ENCODE results near the gene MYO6. TPM values are rescaled to one million over a fixed set of nuclear protein-coding genes. Genes with fewer than 3 reads are reported as not detected.

The MYO6 gene
- total RNA-seq, 4 donors from 2014 or later, result 36.1 to 45.3 (median 39.1) TPM

DNA sequence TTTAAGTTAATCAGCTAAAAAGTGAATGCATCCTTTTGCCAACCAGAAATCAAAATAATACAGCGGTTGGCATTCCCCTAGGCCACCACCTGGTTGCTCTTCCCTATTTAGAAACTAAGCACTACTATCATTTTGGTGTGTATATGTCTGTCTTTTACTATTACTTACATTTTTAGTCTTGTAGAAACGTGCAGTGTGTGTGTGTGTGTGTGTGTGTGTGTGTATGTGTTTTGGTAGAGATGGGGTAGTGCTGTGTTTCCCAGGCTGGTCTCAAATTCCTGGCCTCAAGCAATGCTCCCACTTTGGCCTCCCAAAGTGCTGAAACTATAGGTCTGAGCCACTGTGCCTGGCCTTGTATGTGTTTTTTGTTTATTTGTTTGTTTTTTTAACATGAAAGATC, 27.4 kb downstream of the MYO6 start:
- no peak overlapping the region for H3K4me3 ChIP-seq (replicated peaks in 1 of 3)
- no peak for DNase-seq
- no peaks in the 10 kb centered on the region for H3K36me3 ChIP-seq
- H3K9me3 ChIP-seq, result no peaks in the 10 kb centered on the region
- no peaks in the 10 kb centered on the region for H3K27me3 ChIP-seq
- no peak overlapping the region for H3K27ac ChIP-seq
- H3K4me1 ChIP-seq, result peaks cover 0 to 4% of the 10 kb centered on the region in 2 donors
- 74 to 85% methylated on average over 2 of the region's 2 CpGs for WGBS, 2 donors
- intact Hi-C loops (cut with DNase I), result no loop called here
- no peak for TF ChIP-seq POLR2A (IDR thresholded peaks at IDR 0.05)

DNA sequence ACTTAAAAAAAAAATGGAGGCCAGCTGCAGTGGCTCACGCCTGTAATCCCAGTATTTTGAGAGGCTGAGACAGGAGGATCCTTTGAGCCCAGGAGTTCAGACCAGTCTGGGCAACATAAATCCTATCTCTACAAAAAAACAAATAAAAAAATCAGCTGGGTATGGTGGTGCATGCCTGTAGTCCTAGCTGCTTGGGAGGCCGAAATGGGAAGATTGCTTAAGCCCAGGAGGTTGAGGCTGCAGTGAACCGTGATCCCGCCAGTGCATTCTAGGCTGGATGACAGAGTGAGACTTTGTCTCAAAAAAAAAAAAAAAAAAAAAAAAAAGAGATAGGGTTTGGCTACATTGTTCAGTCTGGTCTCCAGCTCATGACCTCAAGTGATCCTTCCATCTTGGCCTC, 29.7 kb downstream of the MYO6 start:
- 98 to 99% methylated on average over 4 of the region's 4 CpGs for WGBS, 2 donors
- intact Hi-C loops (cut with DNase I), result no loop called here

DNA sequence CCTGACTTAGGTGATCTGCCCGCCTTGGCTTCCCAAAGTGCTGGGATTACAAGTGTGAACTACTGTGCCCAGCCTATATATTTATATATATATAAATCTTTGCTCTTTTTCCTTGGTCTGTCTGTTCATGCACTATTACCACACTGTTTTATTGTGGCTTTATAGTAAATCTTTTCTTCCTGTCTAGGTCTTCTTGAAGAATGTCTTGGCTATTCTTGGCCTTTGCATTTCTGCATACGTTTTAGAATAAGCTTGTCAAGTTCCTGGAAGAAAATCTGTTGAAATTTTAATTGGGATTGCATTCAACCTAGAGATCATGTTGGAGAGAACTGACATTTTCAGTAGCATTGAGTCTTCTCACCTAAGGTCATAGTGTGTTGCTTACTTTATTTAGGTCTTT, 37.1 kb downstream of the MYO6 start:
- H3K4me3 ChIP-seq (replicated peaks in 1 of 3), result no peak overlapping the region
- no peak overlapping the region for H3K27ac ChIP-seq
- no peak for DNase-seq
- WGBS, 2 donors, result 88 to 93% methylated on average over 2 of the region's 2 CpGs
- no peaks in the 10 kb centered on the region for H3K36me3 ChIP-seq
- H3K9me3 ChIP-seq, result no peaks in the 10 kb centered on the region
- intact Hi-C loops (cut with DNase I), result no loop called here
- H3K27me3 ChIP-seq, result no peaks in the 10 kb centered on the region
- peaks cover 0 to 5% of the 10 kb centered on the region in 2 donors for H3K4me1 ChIP-seq
- no peak for TF ChIP-seq POLR2A (IDR thresholded peaks at IDR 0.05)
- TF ChIP-seq, protein P1, sequence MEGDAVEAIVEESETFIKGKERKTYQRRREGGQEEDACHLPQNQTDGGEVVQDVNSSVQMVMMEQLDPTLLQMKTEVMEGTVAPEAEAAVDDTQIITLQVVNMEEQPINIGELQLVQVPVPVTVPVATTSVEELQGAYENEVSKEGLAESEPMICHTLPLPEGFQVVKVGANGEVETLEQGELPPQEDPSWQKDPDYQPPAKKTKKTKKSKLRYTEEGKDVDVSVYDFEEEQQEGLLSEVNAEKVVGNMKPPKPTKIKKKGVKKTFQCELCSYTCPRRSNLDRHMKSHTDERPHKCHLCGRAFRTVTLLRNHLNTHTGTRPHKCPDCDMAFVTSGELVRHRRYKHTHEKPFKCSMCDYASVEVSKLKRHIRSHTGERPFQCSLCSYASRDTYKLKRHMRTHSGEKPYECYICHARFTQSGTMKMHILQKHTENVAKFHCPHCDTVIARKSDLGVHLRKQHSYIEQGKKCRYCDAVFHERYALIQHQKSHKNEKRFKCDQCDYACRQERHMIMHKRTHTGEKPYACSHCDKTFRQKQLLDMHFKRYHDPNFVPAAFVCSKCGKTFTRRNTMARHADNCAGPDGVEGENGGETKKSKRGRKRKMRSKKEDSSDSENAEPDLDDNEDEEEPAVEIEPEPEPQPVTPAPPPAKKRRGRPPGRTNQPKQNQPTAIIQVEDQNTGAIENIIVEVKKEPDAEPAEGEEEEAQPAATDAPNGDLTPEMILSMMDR (IDR thresholded peaks at IDR 0.05), result no peak

More for the DNA sequence above, 29.7 kb downstream of the MYO6 start:
- TF ChIP-seq POLR2A (IDR thresholded peaks at IDR 0.05), result no peak
- TF ChIP-seq, protein P1 (IDR thresholded peaks at IDR 0.05), result no peak
- no peak for DNase-seq
- H3K27me3 ChIP-seq, result no peaks in the 10 kb centered on the region
- no peaks in the 10 kb centered on the region for H3K36me3 ChIP-seq
- H3K9me3 ChIP-seq, result no peaks in the 10 kb centered on the region
- peaks cover 0 to 5% of the 10 kb centered on the region in 2 donors for H3K4me1 ChIP-seq
- no peak overlapping the region for H3K4me3 ChIP-seq (replicated peaks in 1 of 3)
- H3K27ac ChIP-seq, result no peak overlapping the region

DNA sequence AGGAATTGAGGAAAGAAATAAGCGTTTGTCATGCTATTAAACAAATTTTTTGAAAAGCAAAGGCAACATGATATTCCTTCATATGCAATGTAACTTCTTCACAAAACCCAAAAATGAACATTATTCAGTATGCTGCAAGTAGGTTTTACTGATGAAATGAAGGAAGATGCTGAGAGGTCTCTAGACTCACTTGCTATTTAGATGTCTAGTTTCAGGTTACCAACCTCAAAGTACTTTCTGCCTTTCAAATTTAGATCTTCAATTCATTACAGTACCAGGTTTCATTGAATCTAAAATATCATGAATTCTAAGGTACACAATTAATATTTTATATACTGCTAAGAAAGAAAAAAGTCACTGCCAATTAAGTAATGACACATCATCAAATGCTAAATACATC, 39.9 kb downstream of the MYO6 start:
- Histone ChIP-seq H3K27ac (no peak overlapping the region), H3K9me3 (no peaks in the 10 kb centered on the region), H3K4me1 (no peaks in the 10 kb centered on the region), H3K4me3 (replicated peaks in 1 of 3) (no peak overlapping the region), H3K36me3 (no peaks in the 10 kb centered on the region), H3K27me3 (no peaks in the 10 kb centered on the region)
- no peak for DNase-seq
- intact Hi-C loops (cut with DNase I), result no loop called here
- TF ChIP-seq POLR2A (IDR thresholded peaks at IDR 0.05), result no peak
- 95 to 96% methylated on average over 1 of the region's 1 CpG for WGBS, 2 donors

DNA sequence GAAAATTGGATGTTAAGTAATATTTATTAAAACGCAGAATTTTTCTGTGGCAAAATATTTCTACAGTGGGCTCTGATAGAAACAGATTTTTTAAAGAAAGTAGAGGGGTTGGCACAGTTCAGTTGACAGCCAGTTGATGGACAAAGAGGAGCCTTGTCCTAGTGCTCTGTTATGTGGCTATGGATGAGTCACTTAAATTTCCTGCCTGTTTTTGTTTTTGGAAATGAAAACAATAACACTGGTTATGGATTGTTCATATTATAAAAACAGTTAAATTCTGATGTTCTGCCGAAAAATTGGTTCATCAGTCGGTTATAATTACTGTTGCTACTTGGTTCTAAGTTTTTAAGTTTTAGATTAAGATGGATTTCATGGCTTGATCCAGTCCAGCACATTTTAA, 42.8 kb downstream of the MYO6 start:
- Histone ChIP-seq H3K27me3 (no peaks in the 10 kb centered on the region), H3K4me1 (peaks cover 5 to 14% of the 10 kb centered on the region in 2 donors), H3K9me3 (no peaks in the 10 kb centered on the region), H3K4me3 (replicated peaks in 1 of 3) (no peak overlapping the region), H3K27ac (no peak overlapping the region), H3K36me3 (no peaks in the 10 kb centered on the region)
- intact Hi-C loops (cut with DNase I), result no loop called here
- TF ChIP-seq, protein P1 (IDR thresholded peaks at IDR 0.05), result no peak
- no peak for TF ChIP-seq POLR2A (IDR thresholded peaks at IDR 0.05)
- no peak for DNase-seq
- WGBS, 2 donors, result 71 to 74% methylated on average over 3 of the region's 3 CpGs

DNA sequence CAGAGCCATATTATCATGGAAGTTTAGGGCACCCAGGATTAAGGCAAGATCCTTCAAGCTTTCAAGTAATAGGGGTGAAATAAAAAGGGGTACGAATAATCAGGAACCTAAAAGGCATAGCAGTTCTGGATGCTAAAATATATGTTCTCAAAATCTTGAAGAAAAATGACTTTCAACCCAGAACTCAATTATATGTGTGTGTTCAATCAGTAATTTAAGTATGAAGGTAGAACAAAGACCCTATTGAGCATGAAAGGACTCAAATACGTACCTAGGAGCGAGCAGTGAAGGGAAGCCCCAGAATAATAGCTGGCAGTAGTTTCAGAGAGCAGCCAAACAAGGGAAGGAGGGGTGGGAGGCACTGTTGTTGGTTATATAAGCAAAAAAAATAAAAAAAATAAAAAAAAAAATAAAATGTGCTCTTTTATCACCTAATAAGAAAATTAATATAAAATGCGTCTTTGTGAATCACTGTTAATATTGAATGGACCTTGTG, 45.4 kb downstream of the MYO6 start:
- WGBS, 2 donors, result 85 to 88% methylated on average over 4 of the region's 4 CpGs
- Histone ChIP-seq H3K27me3 (no peaks in the 10 kb centered on the region), H3K4me3 (replicated peaks in 1 of 3) (no peak overlapping the region), H3K27ac (no peak overlapping the region), H3K4me1 (peaks cover 18 to 27% of the 10 kb centered on the region in 2 donors), H3K36me3 (no peaks in the 10 kb centered on the region), H3K9me3 (no peaks in the 10 kb centered on the region)
- no peak for TF ChIP-seq POLR2A (IDR thresholded peaks at IDR 0.05)
- TF ChIP-seq, protein P1 (IDR thresholded peaks at IDR 0.05), result no peak
- intact Hi-C loops (cut with DNase I), result no loop called here
- no peak for DNase-seq

All from thyroid gland (tissue), 4 donors.